H1 (cell line): Measurements from ENCODE around the gene EML1. TPM values are rescaled to one million over a fixed set of nuclear protein-coding genes. Genes with fewer than 3 reads are reported as not detected.

Experiments
- CTCF ChIA-PET: fragments of 300-600 bp; sonication (Branson Sonifier 250); formaldehyde crosslinking; loops from one replicate; lab custom pipeline; 2021; ENCODE audit not compliant: partially characterized antibody; lab: Charles Lee
- POLR2A ChIA-PET: fragments of 300-600 bp; sonication (Branson Sonifier 250); formaldehyde crosslinking; loops from one replicate; lab custom pipeline; 2021; ENCODE audit warnings: inconsistent platforms; ENCODE audit not compliant: partially characterized antibody; lab: Charles Lee
- DNase-seq, 2 experiments: peaks; one replicate each; pipeline versions ENCODE4 v3.0.0 to v3.0.0-alpha.2; 2010 to 2022; ENCODE audit warnings: low spot score in 2 of 2, low read depth in 1 of 2, mixed read lengths in 1 of 2
- FAIRE-seq: peaks from 2 replicates; lab custom pipeline; 2011; peaks lifted over from hg19 to GRCh38; lab: Jason Lieb, UNC
- H2AFZ ChIP-seq: 2 replicates; pipeline ENCODE4 v1.8.1; 2012; ENCODE audit warnings: low read length, inconsistent platforms
- H2AK5ac ChIP-seq: 2 replicates; pipeline ENCODE4 v1.6.1; 2013; ENCODE audit warnings: low read depth, low read length
- H2BK120ac ChIP-seq: replicated peaks from 2 replicates; pipeline ENCODE3; 2013; ENCODE audit warnings: low read depth, low read length, inconsistent platforms
- H2BK12ac ChIP-seq: 2 replicates; pipeline ENCODE4 v1.6.1; 2013; ENCODE audit warnings: low read depth, low read length
- H2BK15ac ChIP-seq: 2 replicates; pipeline ENCODE4 v1.6.1; 2013; ENCODE audit warnings: low read length
- H2BK20ac ChIP-seq: 2 replicates; pipeline ENCODE4 v1.6.1; 2013; ENCODE audit warnings: low read length
- H2BK5ac ChIP-seq: 2 replicates; pipeline ENCODE4 v1.6.1; 2013; ENCODE audit warnings: low read depth, low read length
- H3K14ac ChIP-seq: 2 replicates; pipeline ENCODE4 v1.6.1; 2013; ENCODE audit warnings: inconsistent platforms; ENCODE audit not compliant: insufficient read length
- H3K18ac ChIP-seq: 2 replicates; pipeline ENCODE4 v1.6.1; 2013; ENCODE audit warnings: low read length; ENCODE audit errors: extremely low read depth
- H3K23ac ChIP-seq: 2 replicates; pipeline ENCODE4 v1.6.1; 2013; ENCODE audit warnings: inconsistent platforms; ENCODE audit not compliant: insufficient read length
- H3K23me2 ChIP-seq: 2 replicates; pipeline ENCODE4 v1.6.1; 2013; ENCODE audit warnings: low read depth, low read length
- H3K27ac ChIP-seq: 2 replicates; pipeline ENCODE4 v1.6.1; 2011; ENCODE audit warnings: low read depth, low read length, inconsistent platforms
- H3K27me3 ChIP-seq, 4 experiments: replicated peaks in 1 of 4; 1 replicate in 1 of 4; 2 replicates in 3 of 4; pipeline versions ENCODE4 v1.6.1 to v1.8.1; 2011 to 2013; ENCODE audit warnings: low read length in 3 of 4, mild to moderate bottlenecking in 3 of 4, inconsistent platforms in 2 of 4, mixed read lengths in 2 of 4, moderate library complexity in 1 of 4; ENCODE audit not compliant: control insufficient read depth in 3 of 4, insufficient read depth in 3 of 4; ENCODE audit errors: extremely low read depth in 1 of 4
- H3K36me3 ChIP-seq, 4 experiments: 2 replicates each; pipeline versions ENCODE4 v1.6.1 to v1.8.1; 2011 to 2013; ENCODE audit warnings: mild to moderate bottlenecking in 4 of 4, low read length in 3 of 4, moderate library complexity in 2 of 4, control low read depth in 1 of 4, inconsistent platforms in 1 of 4; ENCODE audit not compliant: insufficient read depth in 4 of 4, control insufficient read depth in 2 of 4
- H3K4ac ChIP-seq: replicated peaks from 2 replicates; pipeline ENCODE3; 2013; ENCODE audit warnings: low read length, low read depth, mixed read lengths, inconsistent platforms; ENCODE audit not compliant: insufficient read length
- H3K4me1 ChIP-seq, 4 experiments: replicated peaks in 1 of 4; 1 replicate in 1 of 4; 2 replicates in 3 of 4; pipeline versions ENCODE4 v1.6.1 to v1.8.1; 2011 to 2013; ENCODE audit warnings: low read length in 3 of 4, inconsistent platforms in 2 of 4, mixed read lengths in 1 of 4; ENCODE audit not compliant: insufficient read depth in 4 of 4, control insufficient read depth in 3 of 4
- H3K4me2 ChIP-seq, 2 experiments: 2 replicates each; pipeline versions ENCODE4 v1.6.1 to v1.8.1; 2011 to 2013; ENCODE audit warnings: low read depth in 2 of 2, low read length in 2 of 2, control low read depth in 1 of 2, inconsistent platforms in 1 of 2, mild to moderate bottlenecking in 1 of 2; ENCODE audit not compliant: insufficient read depth in 1 of 2
- H3K4me3 ChIP-seq, 4 experiments: fragments of 200-600, 300-600 bp in 1 of 4; sonication (generic), shearing (Covaris generic), sonication (Bioruptor Twin) in 1 of 4; 2 replicates each; pipeline versions ENCODE4 v1.5.1 to v1.8.1; 2011 to 2016; ENCODE audit warnings: low read length in 4 of 4, low read depth in 3 of 4, control low read depth in 2 of 4, inconsistent platforms in 2 of 4, mild to moderate bottlenecking in 2 of 4, mixed read lengths in 1 of 4, moderate library complexity in 1 of 4; ENCODE audit not compliant: insufficient read depth in 2 of 4; ENCODE audit errors: extremely low read depth in 1 of 4
- H3K56ac ChIP-seq: replicated peaks from 2 replicates; pipeline ENCODE3; 2013; ENCODE audit warnings: low read depth, mild to moderate bottlenecking, mixed read lengths, low read length, inconsistent platforms; ENCODE audit not compliant: insufficient read length
- H3K79me1 ChIP-seq: 2 replicates; pipeline ENCODE4 v1.6.1; 2013; ENCODE audit warnings: low read depth, low read length, control low read depth
- H3K79me2 ChIP-seq, 2 experiments: 2 replicates each; pipeline versions ENCODE4 v1.6.1 to v1.8.1; 2012 to 2013; ENCODE audit warnings: low read length in 2 of 2, mild to moderate bottlenecking in 2 of 2, inconsistent platforms in 1 of 2; ENCODE audit not compliant: insufficient read depth in 2 of 2, control insufficient read depth in 1 of 2
- H3K9ac ChIP-seq, 4 experiments: replicated peaks in 1 of 4; 1 replicate in 1 of 4; 2 replicates in 3 of 4; pipeline versions ENCODE4 v1.6.1 to v1.8.1; 2011 to 2013; ENCODE audit warnings: low read depth in 3 of 4, low read length in 3 of 4, control low read depth in 2 of 4, mild to moderate bottlenecking in 2 of 4, moderate library complexity in 2 of 4, inconsistent platforms in 1 of 4; ENCODE audit errors: extremely low read depth in 1 of 4
- H3K9me3 ChIP-seq, 2 experiments: 2 replicates each; pipeline versions ENCODE4 v1.6.1 to v1.8.1; 2012 to 2013; ENCODE audit warnings: mild to moderate bottlenecking in 2 of 2, moderate library complexity in 2 of 2, control low read depth in 1 of 2, inconsistent platforms in 1 of 2, low read depth in 1 of 2, low read length in 1 of 2, mixed read lengths in 1 of 2; ENCODE audit not compliant: insufficient read depth in 2 of 2
- H4K20me1 ChIP-seq, 2 experiments: replicated peaks in 1 of 2; 2 replicates each; pipeline versions ENCODE3 to v1.8.1; 2011 to 2013; ENCODE audit warnings: inconsistent platforms in 2 of 2, low read length in 2 of 2, mild to moderate bottlenecking in 1 of 2; ENCODE audit not compliant: insufficient read depth in 2 of 2, control insufficient read depth in 1 of 2
- H4K5ac ChIP-seq: 2 replicates; pipeline ENCODE4 v1.6.1; 2013; ENCODE audit warnings: low read length, low read depth, mixed read lengths, inconsistent platforms; ENCODE audit not compliant: insufficient read length
- H4K8ac ChIP-seq: 2 replicates; pipeline ENCODE4 v1.8.0; 2013; ENCODE audit warnings: mild to moderate bottlenecking, moderate library complexity, low read length, inconsistent platforms; ENCODE audit not compliant: insufficient read depth; ENCODE audit errors: extremely low read depth
- H4K91ac ChIP-seq: replicated peaks from 2 replicates; pipeline ENCODE3; 2013; ENCODE audit warnings: low read length, mixed read lengths, inconsistent platforms; ENCODE audit not compliant: insufficient read length
- ASH2L ChIP-seq: fragments of 200-600, 300-600 bp; sonication (generic); IDR thresholded peaks from one replicate; pipeline ENCODE4 v1.7.1; 2017; ENCODE audit warnings: low read length
- BACH1 ChIP-seq: IDR thresholded peaks from 2 replicates; pipeline ENCODE4 v1.6.1; 2012; ENCODE audit warnings: low read length, improper control_type of control experiment
- BCL11A ChIP-seq, 2 experiments: IDR thresholded peaks; one replicate each; pipeline ENCODE4 v1.6.1; 2011; ENCODE audit warnings: low read depth in 2 of 2, low read length in 2 of 2, mild to moderate bottlenecking in 2 of 2
- CHD1 ChIP-seq: IDR thresholded peaks from 2 replicates; pipeline ENCODE4 v1.6.1; 2012; ENCODE audit warnings: low read depth, low read length, improper control_type of control experiment
- FOSL1 ChIP-seq: IDR thresholded peaks from 2 replicates; pipeline ENCODE4 v1.6.1; 2011; ENCODE audit warnings: mild to moderate bottlenecking, low read depth, low read length, moderate library complexity; ENCODE audit not compliant: insufficient read depth
- JUND ChIP-seq: IDR thresholded peaks from 2 replicates; pipeline ENCODE4 v1.6.1; 2011; ENCODE audit warnings: mild to moderate bottlenecking, improper control_type of control experiment, low read length
- KDM1A ChIP-seq: fragments of 200-600, 300-600 bp; sonication (generic); IDR thresholded peaks from 2 replicates; pipeline ENCODE4 v1.7.1; 2016; ENCODE audit warnings: mild to moderate bottlenecking, low read length, borderline replicate concordance
- POLR2A ChIP-seq, 2 experiments: IDR thresholded peaks; 1 replicate in 1 of 2; 2 replicates in 1 of 2; pipeline ENCODE4 v1.6.1; 2011; ENCODE audit warnings: low read depth in 2 of 2, low read length in 2 of 2, mild to moderate bottlenecking in 2 of 2; ENCODE audit errors: control extremely low read depth in 1 of 2
- RAD21 ChIP-seq, 2 experiments: IDR thresholded peaks in 1 of 2; conservative IDR thresholded peaks in 1 of 2; 2 replicates each; pipeline ENCODE4 v1.6.1; 2011; ENCODE audit warnings: low read depth in 2 of 2, low read length in 2 of 2, improper control_type of control experiment in 1 of 2, inconsistent platforms in 1 of 2, mild to moderate bottlenecking in 1 of 2, moderate library complexity in 1 of 2
- TAF7 ChIP-seq: optimal IDR thresholded peaks from 2 replicates; pipeline ENCODE3; 2011; ENCODE audit warnings: low read depth, mild to moderate bottlenecking, inconsistent platforms, low read length, moderate library complexity, borderline replicate concordance
- TEAD4 ChIP-seq: IDR thresholded peaks from 2 replicates; pipeline ENCODE4 v1.6.1; 2012; ENCODE audit warnings: low read depth, low read length, inconsistent platforms, mixed read lengths
- YY1 ChIP-seq: IDR thresholded peaks from 2 replicates; pipeline ENCODE4 v1.6.1; 2011; ENCODE audit warnings: low read depth, mild to moderate bottlenecking, low read length
- WGBS, 2 experiments: shearing (Covaris generic) in 1 of 2; methylation state at CpG; one replicate each; pipeline versions ENCODE4 v1.1.6 to v1.1.7; 2013 to 2015; ENCODE audit warnings: low lambda C conversion rate in 2 of 2, mixed read lengths in 2 of 2, inconsistent platforms in 1 of 2, low coverage in 1 of 2, missing lambda C conversion rate in 1 of 2; ENCODE audit not compliant: insufficient replicate concordance in 2 of 2, insufficient coverage in 1 of 2, insufficient read length in 1 of 2; ENCODE audit errors: extremely low coverage in 1 of 2, missing lambda C conversion rate in 1 of 2; 5-methylcytosine and 5-hydroxymethylcytosine counted together
- polyA plus RNA-seq, 7 experiments: library from polyadenylated mRNA; depleted of rRNA in 3 of 7; stranded (reverse) in 5 of 7; unstranded in 2 of 7; fragments of >200 nt in 5 of 7; fragments of 200-250 nt in 2 of 7; gene quantifications; 1 replicate in 5 of 7; 2 replicates in 1 of 7; 4 replicates in 1 of 7; pipeline versions ENCODE4 v1.2.1 to v1.2.3, GENCODE V29; 2011 to 2013; ENCODE audit warnings: missing spikeins in 2 of 7, mixed read lengths in 2 of 7
- total RNA-seq: library from RNA; stranded (reverse); fragmentation: NEBNext Ultra II Directional; extraction: Animal tissue kit (Norgen Biotek cat#: 25700); gene quantifications from 2 replicates; pipeline ENCODE4 v1.2.1, GENCODE V29; 2021
- TF ChIP-seq, protein P1 (sequence below): IDR thresholded peaks from 2 replicates; pipeline ENCODE4 v1.6.1; 2012; ENCODE audit warnings: low read length, inconsistent platforms

EML1 gene
- total and polyA plus RNA-seq, 2 of the 8 experiments (the other 6 are each of a cell fraction or from before 2014, with no cell fraction given) = 11.1 to 24.7 TPM

DNA sequence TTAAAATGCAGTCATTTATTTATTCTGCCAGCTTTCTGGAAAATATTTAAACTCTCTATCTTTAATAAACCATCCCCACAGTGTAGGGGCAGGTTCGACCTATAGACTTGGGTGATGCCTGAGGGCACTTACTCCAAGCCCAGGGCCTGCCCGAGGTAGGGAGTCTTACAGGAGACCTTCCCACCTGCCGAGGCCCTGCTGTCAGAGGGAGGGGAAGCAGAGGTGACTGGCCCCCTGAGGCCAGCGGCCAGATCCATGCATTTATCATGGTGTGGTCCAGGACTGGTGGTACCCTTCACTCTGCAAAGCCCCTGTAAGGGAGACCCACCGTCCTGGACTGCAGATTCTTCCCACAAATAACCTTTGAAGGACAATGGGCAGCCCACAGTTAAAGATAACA lies 7.6 kb downstream of the EML1 start:
- ChIA-PET POLR2A (no interaction called here), CTCF (interaction anchor here (1.0 kb wide), 1 partner anchor 86 kb away, joined by 5 read pairs; no protein-coding TSS in a partner anchor)
- no peaks in the 10 kb centered on the region for H3K9me3 ChIP-seq
- H4K5ac ChIP-seq = no peak overlapping the region
- no peak overlapping the region for H3K14ac ChIP-seq
- H3K4me3 ChIP-seq = no peak overlapping the region
- H3K79me1 ChIP-seq = 0 out of 2 replicates have a peak, but pooled peaks cover 5% of the 10 kb centered on the region
- H3K23me2 ChIP-seq = no peaks in the 10 kb centered on the region
- FAIRE-seq (no peak), DNase-seq (no peak)
- H4K91ac ChIP-seq = no peak overlapping the region
- H3K27ac ChIP-seq = no peak overlapping the region
- no peak overlapping the region for H4K8ac ChIP-seq
- no peaks in the 10 kb centered on the region for H3K27me3 ChIP-seq
- no peak overlapping the region for H2BK120ac ChIP-seq
- no peak overlapping the region for H3K23ac ChIP-seq
- H2BK15ac ChIP-seq = no peak overlapping the region
- no peak overlapping the region for H3K56ac ChIP-seq
- H3K4ac ChIP-seq = no peak overlapping the region
- no peak overlapping the region for H3K9ac ChIP-seq
- H2AK5ac ChIP-seq = no peak overlapping the region
- H3K18ac ChIP-seq = no peak overlapping the region
- no peak overlapping the region for H3K4me2 ChIP-seq
- no peaks in the 10 kb centered on the region for H3K36me3 ChIP-seq
- peaks cover 0 to 3% (median under 1%) of the 10 kb centered on the region in 4 experiments; a peak in 2 of 7 replicates for H3K4me1 ChIP-seq
- H4K20me1 ChIP-seq = no peaks in the 10 kb centered on the region
- H3K79me2 ChIP-seq = peaks cover 0 to 38% of the 10 kb centered on the region in 2 experiments; a peak in 2 of 4 replicates
- 84% methylated on average over 5 of the region's 5 CpGs; no CpG with 5 or more reads in 1 of the 2 experiments for WGBS, 2 experiments
- no peak overlapping the region for H2BK20ac ChIP-seq
- H2AFZ ChIP-seq = no peak overlapping the region
- H2BK5ac ChIP-seq = 0 out of 2 replicates have a peak overlapping the region, but pooled peaks have one; percentile 42
- no peak overlapping the region for H2BK12ac ChIP-seq
- TF ChIP-seq YY1 (no peak), BACH1 (no peak), BCL11A (IDR thresholded peaks at IDR 0.05; ENCODE audit: low read depth in 2 of 2, low read length in 2 of 2) (no peak), POLR2A (IDR thresholded peaks at IDR 0.05; ENCODE audit: control extremely low read depth in 1 of 2, low read depth in 2 of 2, low read length in 2 of 2) (no peak), TAF7 (no peak), RAD21 (IDR thresholded peaks at IDR 0.05 in 1 of 2, conservative IDR thresholded peaks at IDR 0.05 in 1 of 2; ENCODE audit: low read depth in 2 of 2, low read length in 2 of 2) (no peak), KDM1A (no peak), ASH2L (no peak), TEAD4 (no peak), FOSL1 (no peak), CHD1 (no peak), JUND (no peak)
- TF ChIP-seq, protein P1, sequence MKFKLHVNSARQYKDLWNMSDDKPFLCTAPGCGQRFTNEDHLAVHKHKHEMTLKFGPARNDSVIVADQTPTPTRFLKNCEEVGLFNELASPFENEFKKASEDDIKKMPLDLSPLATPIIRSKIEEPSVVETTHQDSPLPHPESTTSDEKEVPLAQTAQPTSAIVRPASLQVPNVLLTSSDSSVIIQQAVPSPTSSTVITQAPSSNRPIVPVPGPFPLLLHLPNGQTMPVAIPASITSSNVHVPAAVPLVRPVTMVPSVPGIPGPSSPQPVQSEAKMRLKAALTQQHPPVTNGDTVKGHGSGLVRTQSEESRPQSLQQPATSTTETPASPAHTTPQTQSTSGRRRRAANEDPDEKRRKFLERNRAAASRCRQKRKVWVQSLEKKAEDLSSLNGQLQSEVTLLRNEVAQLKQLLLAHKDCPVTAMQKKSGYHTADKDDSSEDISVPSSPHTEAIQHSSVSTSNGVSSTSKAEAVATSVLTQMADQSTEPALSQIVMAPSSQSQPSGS = no peak
